AG04450 (cell line): Measurements from ENCODE around the gene KCNJ13. TPM values are rescaled to one million over a fixed set of nuclear protein-coding genes. Genes with fewer than 3 reads are reported as not detected.

Source experiments
- CTCF ChIA-PET: fragments of 300-600, 350-600 bp; formaldehyde crosslinking; extraction: SDS; loops from one replicate; lab custom pipeline; 2022; ENCODE audit warnings: antibody characterized with exemption, inconsistent platforms; lab: Charles Lee
- POLR2A ChIA-PET: fragments of 350-600 bp; formaldehyde crosslinking; extraction: SDS; loops from one replicate; lab custom pipeline; 2021; ENCODE audit warnings: antibody characterized with exemption, inconsistent platforms; lab: Yijun Ruan, JAX
- DNase-seq: peaks from one replicate; pipeline ENCODE4 v3.0.0-alpha.2; 2011; ENCODE audit warnings: low read depth, low spot score
- H3K27ac ChIP-seq: one replicate; pipeline ENCODE4 v1.5.1; 2012; ENCODE audit warnings: low read depth, low read length, control low read depth
- H3K27me3 ChIP-seq: one replicate; pipeline ENCODE4 v1.6.0; 2012; ENCODE audit warnings: low read length; ENCODE audit not compliant: control insufficient read depth, insufficient read depth
- H3K4me3 ChIP-seq: 2 replicates; pipeline ENCODE4 v1.5.1; 2011; ENCODE audit warnings: mild to moderate bottlenecking, low read depth, low read length, control low read depth
- H3K9me3 ChIP-seq: 2 replicates; pipeline ENCODE4 v1.5.1; 2012; ENCODE audit warnings: low read length; ENCODE audit not compliant: control insufficient read depth, insufficient read depth
- polyA plus RNA-seq: library from polyadenylated mRNA; depleted of rRNA; stranded (reverse); fragments of >200 nt; gene quantifications from 2 replicates; pipeline ENCODE4 v1.2.3, GENCODE V29; 2011
- TF ChIP-seq, protein P1 (sequence below): IDR thresholded peaks from 2 replicates; pipeline ENCODE4 v1.5.1; 2011; ENCODE audit warnings: low read depth, low read length, control low read depth, inconsistent platforms

KCNJ13 gene
- polyA plus RNA-seq, 1 experiment = 0.02 TPM

DNA sequence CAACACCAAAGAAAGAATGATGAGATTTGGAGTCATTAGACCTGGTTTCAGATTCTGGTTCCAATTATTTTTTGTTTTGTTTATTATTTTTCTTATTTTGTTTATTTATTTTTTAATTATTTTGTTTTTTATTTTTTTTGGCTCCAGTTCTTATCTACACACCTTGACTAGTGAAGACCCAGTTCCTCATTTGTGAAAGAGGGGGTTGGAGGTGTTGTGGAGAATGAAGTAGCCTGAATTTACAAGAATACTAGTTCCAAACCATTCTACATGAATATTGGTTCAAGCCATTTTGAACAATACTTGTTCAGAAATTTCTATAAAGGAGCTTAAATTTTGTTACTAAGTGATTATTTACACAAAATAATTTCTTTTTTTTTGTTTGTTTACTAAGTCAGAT lies 6.9 kb upstream of the KCNJ13 start:
- no peak for DNase-seq
- no peak overlapping the region for H3K27ac ChIP-seq
- TF ChIP-seq, protein P1, sequence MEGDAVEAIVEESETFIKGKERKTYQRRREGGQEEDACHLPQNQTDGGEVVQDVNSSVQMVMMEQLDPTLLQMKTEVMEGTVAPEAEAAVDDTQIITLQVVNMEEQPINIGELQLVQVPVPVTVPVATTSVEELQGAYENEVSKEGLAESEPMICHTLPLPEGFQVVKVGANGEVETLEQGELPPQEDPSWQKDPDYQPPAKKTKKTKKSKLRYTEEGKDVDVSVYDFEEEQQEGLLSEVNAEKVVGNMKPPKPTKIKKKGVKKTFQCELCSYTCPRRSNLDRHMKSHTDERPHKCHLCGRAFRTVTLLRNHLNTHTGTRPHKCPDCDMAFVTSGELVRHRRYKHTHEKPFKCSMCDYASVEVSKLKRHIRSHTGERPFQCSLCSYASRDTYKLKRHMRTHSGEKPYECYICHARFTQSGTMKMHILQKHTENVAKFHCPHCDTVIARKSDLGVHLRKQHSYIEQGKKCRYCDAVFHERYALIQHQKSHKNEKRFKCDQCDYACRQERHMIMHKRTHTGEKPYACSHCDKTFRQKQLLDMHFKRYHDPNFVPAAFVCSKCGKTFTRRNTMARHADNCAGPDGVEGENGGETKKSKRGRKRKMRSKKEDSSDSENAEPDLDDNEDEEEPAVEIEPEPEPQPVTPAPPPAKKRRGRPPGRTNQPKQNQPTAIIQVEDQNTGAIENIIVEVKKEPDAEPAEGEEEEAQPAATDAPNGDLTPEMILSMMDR = no peak
- ChIA-PET CTCF (no interaction called here), POLR2A (no interaction called here)
- H3K4me3 ChIP-seq = no peak overlapping the region
- H3K9me3 ChIP-seq = no peaks in the 10 kb centered on the region
- no peaks in the 10 kb centered on the region for H3K27me3 ChIP-seq

- TF ChIP-seq, protein P1 = no peak
- no peak overlapping the region for H3K27ac ChIP-seq
- H3K4me3 ChIP-seq = no peak overlapping the region
- no peaks in the 10 kb centered on the region for H3K27me3 ChIP-seq
- POLR2A ChIA-PET = no interaction called here
- CTCF ChIA-PET = interaction anchor here (0.6 kb wide), 1 partner anchor 21 kb away, joined by 3 read pairs; no protein-coding TSS in a partner anchor
- H3K9me3 ChIP-seq = no peaks in the 10 kb centered on the region
- DNase-seq = peak; percentile 26
Measured at GRCh38 chr2:232781765-232782164, 5.4 kb upstream of the KCNJ13 start.

- H3K27ac ChIP-seq = no peak overlapping the region
- POLR2A ChIA-PET = no interaction called here
- H3K9me3 ChIP-seq = no peaks in the 10 kb centered on the region
- H3K27me3 ChIP-seq = no peaks in the 10 kb centered on the region
- CTCF ChIA-PET = no interaction called here
- H3K4me3 ChIP-seq = no peak overlapping the region
- no peak for DNase-seq
- TF ChIP-seq, protein P1 = no peak
Measured at GRCh38 chr2:232779934-232780333, 3.6 kb upstream of the KCNJ13 start.

- POLR2A ChIA-PET = no interaction called here
- CTCF ChIA-PET = no interaction called here
- H3K27ac ChIP-seq = no peak overlapping the region
- no peak for DNase-seq
- TF ChIP-seq, protein P1 = no peak
- no peaks in the 10 kb centered on the region for H3K9me3 ChIP-seq
- no peaks in the 10 kb centered on the region for H3K27me3 ChIP-seq
- H3K4me3 ChIP-seq = no peak overlapping the region
Measured at GRCh38 chr2:232779465-232779864, 3.1 kb upstream of the KCNJ13 start.

DNA sequence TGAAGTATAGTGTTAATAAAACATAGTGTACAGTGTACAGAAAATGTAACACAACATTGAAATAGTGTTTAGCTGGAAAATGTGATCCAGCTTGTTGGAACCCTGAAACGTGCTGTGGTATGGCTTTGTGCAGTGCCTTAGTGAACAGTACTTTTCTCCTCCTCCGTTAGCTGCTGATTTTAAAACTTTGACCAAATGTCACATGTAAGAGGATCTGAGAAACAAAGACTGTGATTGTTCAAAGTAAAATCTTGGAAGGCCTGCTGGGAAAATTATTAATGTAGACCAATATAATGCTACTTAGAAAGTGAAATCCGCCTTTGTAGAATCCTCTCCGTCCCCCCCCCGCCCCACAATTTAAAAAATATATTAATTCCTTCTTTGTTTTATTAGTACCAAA lies 911 bp upstream of the KCNJ13 start:
- ChIA-PET POLR2A (no interaction called here), CTCF (no interaction called here)
- Histone ChIP-seq H3K27ac (no peak overlapping the region), H3K9me3 (no peaks in the 10 kb centered on the region), H3K4me3 (no peak overlapping the region), H3K27me3 (no peaks in the 10 kb centered on the region)
- DNase-seq = no peak
- TF ChIP-seq, protein P1 = no peak
